IMR-90 (cell line): ENCODE data around the gene IFI30. TPM values are rescaled to one million over a fixed set of nuclear protein-coding genes. Genes with fewer than 3 reads are reported as not detected.

ENCODE experiments used
- ATAC-seq: fragments of 200-7000 bp; cut with Tn5 transposase; 2 replicates; pipeline ENCODE4 v1.9.1; 2020; ENCODE audit warnings: low read depth, mild to moderate bottlenecking, moderate library complexity
- BruUV-seq: library from RNA; stranded (reverse); fragments of 400-500 nt; replicated peaks from 2 replicates; lab custom pipeline; 2021; lab: Mats Ljungman, UMichigan
- CTCF ChIA-PET: fragments of 300-600 bp; formaldehyde crosslinking; extraction: SDS; loops from one replicate; lab custom pipeline; 2021; ENCODE audit warnings: antibody characterized with exemption; lab: Yijun Ruan, JAX
- POLR2A ChIA-PET: fragments of 300-600 bp; sonication (Branson Sonifier 250); formaldehyde crosslinking; loops from one replicate; lab custom pipeline; 2022; ENCODE audit warnings: antibody characterized with exemption; ENCODE audit not compliant: unreplicated experiment; lab: Charles Lee
- DNase-seq: peaks from one replicate; pipeline ENCODE4 v3.0.0; 2013
- H2AFZ ChIP-seq: replicated peaks from 2 replicates; pipeline ENCODE3; 2013; ENCODE audit warnings: low read length, mild to moderate bottlenecking; ENCODE audit not compliant: poor library complexity
- H2AK5ac ChIP-seq: 2 replicates; pipeline ENCODE4 v1.6.1; 2013; ENCODE audit warnings: low read depth, low read length, inconsistent platforms
- H2AK9ac ChIP-seq: replicated peaks from 2 replicates; pipeline ENCODE3; 2013; ENCODE audit warnings: mild to moderate bottlenecking, low read depth, low read length, moderate library complexity; ENCODE audit not compliant: poor library complexity
- H2BK120ac ChIP-seq: 2 replicates; pipeline ENCODE4 v1.6.1; 2013; ENCODE audit warnings: low read depth, low read length, inconsistent platforms
- H2BK15ac ChIP-seq: 3 replicates; pipeline ENCODE4 v1.6.1; 2013; ENCODE audit warnings: low read depth, low read length, inconsistent platforms
- H2BK20ac ChIP-seq: 2 replicates; pipeline ENCODE4 v1.6.1; 2013; ENCODE audit warnings: low read depth, mild to moderate bottlenecking, inconsistent platforms, low read length, moderate library complexity
- H2BK5ac ChIP-seq: 2 replicates; pipeline ENCODE4 v1.6.1; 2013; ENCODE audit warnings: mild to moderate bottlenecking, low read depth, low read length, inconsistent platforms; ENCODE audit not compliant: poor library complexity, severe bottlenecking
- H3K14ac ChIP-seq: replicated peaks from 2 replicates; pipeline ENCODE4 v1.6.1; 2013; ENCODE audit warnings: low read depth, low read length, inconsistent platforms
- H3K18ac ChIP-seq: 2 replicates; pipeline ENCODE4 v1.6.1; 2013; ENCODE audit warnings: low read depth, low read length, control low read depth
- H3K23ac ChIP-seq: 2 replicates; pipeline ENCODE4 v1.6.1; 2013; ENCODE audit warnings: low read depth, low read length, inconsistent platforms
- H3K27ac ChIP-seq: 2 replicates; pipeline ENCODE4 v1.5.1; 2013; ENCODE audit warnings: mild to moderate bottlenecking, control low read depth, low read length; ENCODE audit not compliant: insufficient read depth
- H3K27me3 ChIP-seq: 2 replicates; pipeline ENCODE4 v1.6.1; 2013; ENCODE audit warnings: low read length; ENCODE audit not compliant: control insufficient read depth, insufficient read depth
- H3K36me3 ChIP-seq: 2 replicates; pipeline ENCODE4 v1.6.1; 2013; ENCODE audit warnings: low read length, mixed read lengths; ENCODE audit not compliant: control insufficient read depth, insufficient read depth
- H3K4ac ChIP-seq: 2 replicates; pipeline ENCODE4 v1.6.1; 2013; ENCODE audit warnings: low read depth, low read length, inconsistent platforms
- H3K4me1 ChIP-seq: 2 replicates; pipeline ENCODE4 v1.6.1; 2013; ENCODE audit warnings: low read length, mixed read lengths; ENCODE audit not compliant: control insufficient read depth, insufficient read depth
- H3K4me2 ChIP-seq: 2 replicates; pipeline ENCODE4 v1.6.1; 2013; ENCODE audit warnings: low read depth, mild to moderate bottlenecking, control low read depth, low read length, moderate library complexity
- H3K4me3 ChIP-seq: 2 replicates; pipeline ENCODE4 v1.5.1; 2013; ENCODE audit warnings: low read depth, mild to moderate bottlenecking, control low read depth, low read length, moderate library complexity; ENCODE audit not compliant: insufficient read depth
- H3K56ac ChIP-seq: 2 replicates; pipeline ENCODE4 v1.6.1; 2013; ENCODE audit warnings: low read length, inconsistent platforms; ENCODE audit not compliant: insufficient read depth; ENCODE audit errors: extremely low read depth
- H3K79me1 ChIP-seq, 2 experiments: 2 replicates each; pipeline ENCODE4 v1.6.1; 2013; ENCODE audit warnings: low read length in 2 of 2, inconsistent platforms in 1 of 2, low read depth in 1 of 2
- H3K9ac ChIP-seq: 2 replicates; pipeline ENCODE4 v1.6.1; 2013; ENCODE audit warnings: low read depth, low read length, control low read depth
- H3K9me1 ChIP-seq: 2 replicates; pipeline ENCODE4 v1.6.1; 2013; ENCODE audit warnings: low read length, inconsistent platforms; ENCODE audit not compliant: insufficient read depth
- H3K9me3 ChIP-seq: 2 replicates; pipeline ENCODE4 v1.6.1; 2013; ENCODE audit warnings: low read length; ENCODE audit not compliant: control insufficient read depth, insufficient read depth
- H4K20me1 ChIP-seq: 2 replicates; pipeline ENCODE4 v1.6.1; 2013; ENCODE audit warnings: low read length, inconsistent platforms; ENCODE audit not compliant: insufficient read depth
- H4K5ac ChIP-seq: 2 replicates; pipeline ENCODE4 v1.6.1; 2013; ENCODE audit warnings: mild to moderate bottlenecking, low read depth, low read length, control low read depth
- H4K8ac ChIP-seq, 2 experiments: 2 replicates each; pipeline ENCODE4 v1.6.1; 2013; ENCODE audit warnings: low read depth in 2 of 2, low read length in 2 of 2, control low read depth in 1 of 2, inconsistent platforms in 1 of 2
- H4K91ac ChIP-seq: 2 replicates; pipeline ENCODE4 v1.6.1; 2013; ENCODE audit warnings: low read depth, low read length, inconsistent platforms; ENCODE audit not compliant: insufficient read depth
- CEBPB ChIP-seq: IDR thresholded peaks from 2 replicates; pipeline ENCODE4 v1.6.1; 2012; ENCODE audit warnings: low read depth, low read length, improper control_type of control experiment
- MAZ ChIP-seq: IDR thresholded peaks from 2 replicates; pipeline ENCODE4 v1.6.1; 2012; ENCODE audit warnings: low read depth, mild to moderate bottlenecking, low read length, improper control_type of control experiment, moderate library complexity, borderline replicate concordance
- RAD21 ChIP-seq: IDR thresholded peaks from 2 replicates; pipeline ENCODE4 v1.6.1; 2012; ENCODE audit warnings: low read length, improper control_type of control experiment
- SMC3 ChIP-seq: fragments of 150-350 bp; IDR thresholded peaks from 2 replicates; pipeline ENCODE4 v1.6.1; 2016; ENCODE audit warnings: low read depth, mild to moderate bottlenecking, antibody characterized with exemption, low read length, moderate library complexity
- WGBS, 2 experiments: methylation state at CpG; one replicate each; pipeline versions ENCODE4 v1.1.5 to v1.1.7; 2013; ENCODE audit warnings: missing lambda C conversion rate in 2 of 2; ENCODE audit not compliant: insufficient read length in 1 of 2; ENCODE audit errors: extremely low coverage in 2 of 2; 5-methylcytosine and 5-hydroxymethylcytosine counted together
- dilution Hi-C: fragments of 300-500 bp; cut with HindIII; formaldehyde crosslinking; loops from one replicate; pipeline ENCODE4 v1.14.3; 2018; ENCODE audit warnings: low sequenced_read_pairs; ENCODE audit not compliant: unreplicated experiment
- in situ Hi-C: fragments of 300-500 bp; cut with MboI; formaldehyde crosslinking; loops from 3 replicates; pipeline ENCODE4 v1.14.3; 2019; ENCODE audit warnings: low sequenced_read_pairs, inconsistent platforms, mixed read lengths
- intact Hi-C: fragments of 100-400 bp; cut with micrococcal nuclease; formaldehyde crosslinking; loops from 2 replicates; pipeline ENCODE4 v1.10.0; 2022
- polyA plus RNA-seq, 3 experiments: library from polyadenylated mRNA; depleted of rRNA; stranded (reverse); fragments of >200 nt; gene quantifications; 2 replicates each; pipeline ENCODE4 v1.2.3, GENCODE V29; 2012; ENCODE audit warnings: low replicate concordance in 1 of 3
- total RNA-seq: library from RNA; depleted of rRNA; stranded (reverse); fragments of >200 nt; gene quantifications from 2 replicates; pipeline ENCODE4 v1.2.3, GENCODE V29; 2012
- TF ChIP-seq, protein P1 (sequence below): fragments of 150-350 bp; IDR thresholded peaks from 2 replicates; pipeline ENCODE4 v1.6.1; 2016; ENCODE audit warnings: low read depth, mild to moderate bottlenecking, low read length, moderate library complexity, borderline replicate concordance
- TF ChIP-seq, protein P2 (sequence below): conservative IDR thresholded peaks from 2 replicates; pipeline ENCODE4 v1.5.1; 2012; ENCODE audit warnings: mild to moderate bottlenecking, low read depth, low read length, improper control_type of control experiment

The IFI30 gene
- total and polyA plus RNA-seq, 2 of the 4 experiments (the other 2 are of a cell fraction) = 2.3 TPM

- Histone ChIP-seq H2AK9ac (no peak overlapping the region), H3K9me3 (no peaks in the 10 kb centered on the region), H3K4me3 (no peak overlapping the region), H3K79me1 (no peaks in the 10 kb centered on the region), H4K8ac (no peak overlapping the region), H3K23ac (no peak overlapping the region), H3K4ac (no peak overlapping the region), H3K36me3 (peaks cover 53% of the 10 kb centered on the region), H3K4me2 (no peak overlapping the region), H4K5ac (no peak overlapping the region), H3K14ac (no peak overlapping the region), H2BK5ac (no peak overlapping the region), H4K91ac (no peak overlapping the region), H2BK20ac (no peak overlapping the region), H2BK120ac (no peak overlapping the region), H3K27ac (no peak overlapping the region), H3K9me1 (no peaks in the 10 kb centered on the region; the same call in 1 of the 2 replicates), H4K20me1 (no peaks in the 10 kb centered on the region; the same call in 1 of the 2 replicates), H2AK5ac (no peak overlapping the region), H2BK15ac (no peak overlapping the region), H3K27me3 (no peaks in the 10 kb centered on the region), H3K9ac (no peak overlapping the region), H3K56ac (no peak overlapping the region), H3K4me1 (no peaks in the 10 kb centered on the region; the same call in 1 of the 2 replicates), H3K18ac (no peak overlapping the region), H2AFZ (no peak overlapping the region)
- ATAC-seq (no peak), DNase-seq (no peak)
- ChIA-PET CTCF (no interaction called here), POLR2A (no interaction called here)
- in situ Hi-C loops = no loop called here
- no peak for TF ChIP-seq RAD21
- no peak for TF ChIP-seq MAZ
- TF ChIP-seq, protein P1, sequence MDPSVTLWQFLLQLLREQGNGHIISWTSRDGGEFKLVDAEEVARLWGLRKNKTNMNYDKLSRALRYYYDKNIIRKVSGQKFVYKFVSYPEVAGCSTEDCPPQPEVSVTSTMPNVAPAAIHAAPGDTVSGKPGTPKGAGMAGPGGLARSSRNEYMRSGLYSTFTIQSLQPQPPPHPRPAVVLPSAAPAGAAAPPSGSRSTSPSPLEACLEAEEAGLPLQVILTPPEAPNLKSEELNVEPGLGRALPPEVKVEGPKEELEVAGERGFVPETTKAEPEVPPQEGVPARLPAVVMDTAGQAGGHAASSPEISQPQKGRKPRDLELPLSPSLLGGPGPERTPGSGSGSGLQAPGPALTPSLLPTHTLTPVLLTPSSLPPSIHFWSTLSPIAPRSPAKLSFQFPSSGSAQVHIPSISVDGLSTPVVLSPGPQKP = no peak
- no peak for TF ChIP-seq SMC3
- TF ChIP-seq CEBPB = no peak
- TF ChIP-seq, protein P2, sequence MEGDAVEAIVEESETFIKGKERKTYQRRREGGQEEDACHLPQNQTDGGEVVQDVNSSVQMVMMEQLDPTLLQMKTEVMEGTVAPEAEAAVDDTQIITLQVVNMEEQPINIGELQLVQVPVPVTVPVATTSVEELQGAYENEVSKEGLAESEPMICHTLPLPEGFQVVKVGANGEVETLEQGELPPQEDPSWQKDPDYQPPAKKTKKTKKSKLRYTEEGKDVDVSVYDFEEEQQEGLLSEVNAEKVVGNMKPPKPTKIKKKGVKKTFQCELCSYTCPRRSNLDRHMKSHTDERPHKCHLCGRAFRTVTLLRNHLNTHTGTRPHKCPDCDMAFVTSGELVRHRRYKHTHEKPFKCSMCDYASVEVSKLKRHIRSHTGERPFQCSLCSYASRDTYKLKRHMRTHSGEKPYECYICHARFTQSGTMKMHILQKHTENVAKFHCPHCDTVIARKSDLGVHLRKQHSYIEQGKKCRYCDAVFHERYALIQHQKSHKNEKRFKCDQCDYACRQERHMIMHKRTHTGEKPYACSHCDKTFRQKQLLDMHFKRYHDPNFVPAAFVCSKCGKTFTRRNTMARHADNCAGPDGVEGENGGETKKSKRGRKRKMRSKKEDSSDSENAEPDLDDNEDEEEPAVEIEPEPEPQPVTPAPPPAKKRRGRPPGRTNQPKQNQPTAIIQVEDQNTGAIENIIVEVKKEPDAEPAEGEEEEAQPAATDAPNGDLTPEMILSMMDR = no peak
- intact Hi-C loops = no loop called here
- BruUV-seq = no TSS peak
- 96% methylated on average over 16 of the region's 31 CpGs; no CpG with 5 or more reads in 1 of the 2 experiments for WGBS, 2 experiments
- dilution Hi-C loops = no loop called here
Measured at GRCh38 chr19:18131841-18132596, 41.6 kb upstream of the IFI30 start.
